Measurements from ENCODE around the gene ST6GALNAC4.

Gene ST6GALNAC4

DNA sequence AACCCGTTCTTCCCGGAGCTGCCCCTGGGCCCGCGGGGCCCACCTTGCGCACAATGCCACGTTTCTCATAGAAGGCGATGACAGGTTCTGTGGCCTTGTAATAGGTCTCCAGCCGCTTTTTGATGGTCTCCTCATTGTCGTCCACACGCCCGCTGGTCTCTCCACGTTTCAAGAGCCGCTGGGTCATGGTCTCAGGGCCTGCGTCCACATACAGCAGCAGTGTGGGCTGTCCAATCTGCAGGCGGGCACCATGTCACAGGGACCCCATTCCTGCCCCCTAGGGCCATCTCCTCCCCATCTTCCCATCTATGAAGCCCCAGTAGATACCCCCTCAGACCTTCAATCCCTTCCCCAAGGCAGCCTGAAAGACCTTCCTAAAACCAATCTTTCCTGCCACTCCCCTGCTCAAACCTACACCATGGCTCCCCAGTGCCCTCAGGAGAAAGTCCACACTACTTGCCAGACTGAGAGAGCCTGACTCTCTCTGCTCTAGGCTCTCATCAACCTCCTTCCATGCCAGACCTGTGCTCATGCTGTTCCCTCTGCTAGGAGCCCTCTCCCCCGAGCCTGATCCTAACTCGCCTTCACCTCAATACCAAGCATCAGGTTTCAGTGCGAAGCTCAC lies 48.5 kb downstream of the ST6GALNAC4 start:
- DNase-seq: no peak

DNA sequence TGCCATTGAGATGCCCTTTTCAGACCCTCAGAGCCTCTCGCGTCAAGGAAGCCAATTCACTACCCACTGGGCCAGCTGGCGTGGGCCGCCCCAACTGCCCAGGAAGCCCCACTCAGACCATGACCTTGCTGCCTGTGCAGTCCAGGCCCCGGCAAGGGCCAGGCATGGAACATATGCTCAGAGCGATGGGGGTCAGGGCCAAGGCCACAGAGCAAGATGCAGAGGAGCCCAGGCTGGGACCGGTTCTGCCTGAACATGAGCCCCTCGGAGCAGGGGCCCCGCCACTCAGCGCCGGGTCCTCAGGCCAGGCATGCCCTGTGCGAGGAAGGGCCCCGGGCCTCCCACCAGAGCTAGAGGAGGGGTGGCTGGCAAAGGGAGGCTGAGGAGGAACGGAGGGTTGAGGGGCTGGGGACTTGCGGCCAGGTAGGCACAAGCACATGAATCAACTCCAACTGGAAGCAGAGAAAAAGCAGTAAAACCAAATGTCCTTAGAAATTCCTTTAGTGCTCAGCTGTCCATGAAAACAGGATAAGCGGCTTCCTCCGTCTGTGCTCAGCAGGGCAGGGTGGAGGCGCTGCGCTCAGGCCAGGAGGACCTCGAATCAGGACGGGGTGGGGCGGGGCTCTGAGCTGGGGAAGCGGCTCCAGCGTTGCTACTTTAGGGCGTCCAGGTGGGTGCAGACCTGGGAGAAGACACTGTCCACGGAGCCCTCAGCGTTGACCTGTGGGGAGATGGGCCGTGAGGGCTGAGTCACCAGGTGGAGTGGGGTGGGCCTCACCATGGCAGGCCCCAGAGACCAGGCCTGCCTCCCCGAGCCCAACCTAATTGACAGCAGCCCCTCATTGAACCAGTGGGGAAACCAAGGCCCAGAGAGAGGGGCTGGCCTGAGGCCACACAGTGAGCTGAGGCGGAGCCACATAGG lies 49.2 kb downstream of the ST6GALNAC4 start:
- DNase-seq: no peak

DNA sequence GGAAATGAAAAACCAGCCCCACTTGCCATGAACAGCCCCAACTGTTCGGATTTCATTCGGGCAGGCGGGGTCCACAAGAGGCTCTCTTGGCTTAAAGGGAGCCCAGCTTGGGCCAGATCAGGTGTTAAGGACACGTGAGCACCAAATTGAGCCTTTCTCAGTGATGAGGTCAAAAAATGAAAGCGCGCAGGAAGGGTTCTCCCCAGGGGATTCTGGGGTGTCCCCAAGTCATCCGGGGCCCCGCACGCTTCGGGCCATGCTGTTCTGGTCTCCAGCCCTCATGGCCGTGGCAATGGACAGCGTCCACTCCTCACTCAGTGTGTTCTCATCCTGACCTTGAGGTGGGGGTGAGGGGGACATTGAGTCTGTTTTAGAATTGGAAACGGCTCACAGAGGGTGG lies 50.3 kb downstream of the ST6GALNAC4 start:
- DNase-seq: no peak

DNA sequence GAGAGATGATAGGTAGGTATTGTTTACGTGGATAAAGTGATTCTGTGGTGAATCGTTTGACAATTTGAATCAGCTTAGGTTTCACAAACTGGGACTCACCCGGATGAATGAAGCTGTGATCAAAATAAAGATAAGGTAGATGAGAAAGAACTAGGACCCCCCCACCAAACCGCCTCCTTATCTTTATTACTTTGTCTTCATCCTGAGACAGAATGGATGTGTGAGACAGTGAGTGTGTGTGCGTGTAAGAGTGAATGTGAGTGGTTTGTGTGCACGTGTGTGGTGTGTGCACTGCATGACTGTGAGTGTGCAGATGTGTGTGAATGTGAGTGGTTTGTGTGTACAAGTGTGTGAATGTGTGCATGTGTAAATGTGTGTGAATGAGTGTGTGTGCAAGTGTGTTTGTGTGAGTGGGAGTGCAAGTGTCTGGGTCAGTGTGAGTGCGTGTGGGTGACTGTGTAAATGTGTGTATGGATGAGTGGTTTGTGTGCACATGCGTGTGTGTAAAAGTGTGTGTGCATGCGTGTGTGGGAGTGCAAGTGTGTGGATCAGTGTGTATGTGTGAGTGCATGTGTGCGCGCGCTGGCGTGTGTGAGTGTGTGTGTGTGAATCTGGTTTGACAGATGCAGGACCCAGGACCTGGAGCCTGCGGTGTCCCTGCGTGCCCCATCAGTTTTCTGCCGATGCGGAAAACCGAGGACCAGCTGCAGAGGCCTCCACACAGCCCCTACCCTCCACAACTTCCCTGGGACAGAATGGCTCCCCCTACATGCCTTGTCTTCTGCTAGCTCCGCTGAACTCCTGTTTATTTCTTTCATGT lies 51.0 kb downstream of the ST6GALNAC4 start:
- DNase-seq: no peak

DNA sequence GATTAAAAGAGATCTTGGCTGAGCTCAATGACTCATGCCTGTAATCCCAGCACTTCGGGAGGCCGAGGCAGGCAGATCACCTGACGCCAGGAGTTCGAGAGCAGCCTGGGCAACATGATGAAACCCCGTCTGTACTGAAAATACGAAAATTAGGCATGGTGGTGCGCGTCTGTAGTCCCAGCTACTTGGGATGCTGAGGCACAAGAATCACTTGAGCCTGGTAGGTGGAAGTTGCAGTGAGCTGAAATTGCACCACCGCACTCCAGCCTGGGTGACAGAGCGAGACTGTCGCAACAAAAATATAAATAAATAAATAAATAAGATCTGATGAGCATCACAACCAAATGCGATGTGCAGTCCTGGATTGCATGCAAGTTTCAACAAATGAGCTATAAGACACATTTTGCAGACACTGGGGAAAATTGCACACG lies 53.6 kb downstream of the ST6GALNAC4 start:
- no peak for DNase-seq

DNA sequence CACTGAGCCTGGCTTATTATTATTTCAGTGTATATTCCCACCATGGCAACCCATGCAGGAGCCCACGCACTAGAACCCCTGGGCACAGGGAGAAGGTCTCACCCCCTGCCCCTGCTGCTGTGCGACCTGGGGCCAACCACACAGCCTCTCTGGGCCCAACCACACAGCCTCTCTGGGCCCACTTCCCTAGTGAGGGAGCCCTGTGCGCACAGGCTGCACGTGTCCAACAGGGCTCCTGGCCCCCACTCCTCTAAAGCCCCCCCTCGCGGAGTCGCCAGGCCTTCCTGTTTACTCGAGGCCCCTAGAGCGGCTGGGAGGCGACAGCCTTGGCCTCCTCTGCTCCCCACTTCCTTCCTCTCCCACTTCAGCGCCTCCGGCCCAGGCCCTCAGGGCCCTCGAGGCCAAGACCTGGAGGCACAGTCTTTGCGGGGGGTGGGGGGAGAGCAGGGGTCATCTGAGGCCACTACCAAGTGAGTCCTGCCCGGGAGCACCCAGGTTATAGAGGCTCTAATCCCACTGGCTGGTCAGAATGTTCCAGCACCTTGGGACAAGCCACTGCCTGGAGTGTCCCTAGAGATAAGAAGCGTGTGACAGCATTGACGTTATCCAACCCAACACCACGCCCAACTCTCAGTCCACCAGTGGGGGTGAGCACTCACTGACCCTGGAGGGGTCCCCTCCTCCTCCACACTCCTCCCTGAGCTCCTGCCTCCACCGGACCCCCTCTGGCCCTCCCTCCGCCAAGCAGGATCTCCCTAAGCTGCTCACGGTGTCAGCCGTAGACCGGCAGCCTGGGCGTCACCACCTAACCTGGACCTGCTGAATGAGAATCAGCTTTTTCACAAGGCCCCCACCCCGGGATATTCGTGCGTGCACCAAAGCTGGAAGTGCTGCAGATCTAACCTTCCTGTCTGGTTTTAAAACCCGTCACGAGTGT lies 54.5 kb downstream of the ST6GALNAC4 start:
- DNase-seq: peak; percentile 62

DNA sequence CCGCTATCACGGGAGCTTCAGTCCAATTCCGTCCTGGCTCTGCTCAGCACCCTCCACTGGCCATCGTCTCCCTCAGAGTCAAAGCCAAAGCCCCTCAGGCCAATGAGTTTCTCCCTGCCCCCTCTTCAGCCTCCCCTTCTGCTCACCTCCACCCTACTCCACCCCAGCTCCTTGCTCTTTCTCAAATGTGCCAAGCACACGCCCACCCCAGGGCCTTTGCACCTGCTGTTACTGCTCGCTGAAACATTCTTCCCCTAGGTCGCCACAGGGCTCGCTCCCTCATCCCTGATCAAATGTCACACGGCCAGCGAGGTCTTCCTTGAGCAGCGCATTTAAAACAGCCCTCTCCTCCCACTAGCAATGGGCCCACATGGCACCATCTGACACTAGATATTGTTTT lies 56.1 kb downstream of the ST6GALNAC4 start:
- no peak for DNase-seq

DNA sequence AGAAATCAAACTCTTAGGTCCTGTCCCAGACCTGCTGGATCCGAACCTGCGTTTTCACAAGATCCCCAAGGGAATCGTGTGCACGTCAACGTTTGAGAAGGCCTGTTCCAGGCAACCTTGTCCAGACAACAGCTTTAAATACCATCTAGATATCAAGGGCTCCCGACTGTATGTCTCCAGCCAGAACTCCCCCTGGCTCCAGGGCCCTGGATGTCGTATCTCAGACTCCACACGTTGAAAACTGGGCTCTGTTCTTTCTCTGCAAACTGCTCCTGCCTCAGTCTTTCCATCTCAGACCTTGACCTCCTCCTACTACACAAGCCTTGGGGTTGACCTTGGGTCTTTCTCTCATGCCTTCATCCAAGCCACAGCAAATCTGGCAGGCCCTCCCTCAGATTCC lies 56.6 kb downstream of the ST6GALNAC4 start:
- no peak for DNase-seq

DNA sequence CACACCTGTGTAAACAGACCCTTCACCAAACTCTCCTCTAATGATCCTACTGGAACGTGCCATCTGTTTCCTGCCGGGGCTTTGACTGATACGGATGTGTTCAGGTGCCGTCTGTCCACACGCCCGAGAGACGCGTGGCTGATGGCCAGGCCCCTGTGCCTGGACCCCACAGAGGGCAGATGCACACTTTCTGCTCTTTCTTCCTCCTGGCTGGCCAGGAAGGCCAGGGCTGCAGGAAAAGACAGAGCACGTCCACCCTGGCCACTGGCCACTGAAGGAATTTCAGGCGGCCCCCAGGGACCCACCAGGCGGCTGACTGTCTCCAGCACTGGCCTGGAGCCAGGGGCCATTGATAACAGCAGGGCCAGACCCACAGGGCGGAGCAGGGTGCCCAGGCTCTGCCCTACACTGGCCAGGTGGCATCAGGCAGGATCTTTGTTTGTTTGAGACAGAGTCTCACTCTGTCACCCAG lies 58.8 kb downstream of the ST6GALNAC4 start:
- no peak for DNase-seq
